ENCODE measurements around the gene ATPAF1. TPM values are rescaled to one million over a fixed set of nuclear protein-coding genes. Genes with fewer than 3 reads are reported as not detected.
A peak's percentile ranks its signal among the peaks of the same experiment; 100 is the strongest.

The ATPAF1 gene
- total RNA-seq, 1 experiment from 2014 or later: 62.9 TPM

GRCh38 chr1:46630719-46631118 is 37.4 kb downstream of the ATPAF1 start:
- DNase-seq (ENCODE audit: low read depth, low spot score): no peak
- in situ Hi-C loops (cut with HindIII; ENCODE audit: low pct_unique_long_range_greater_than_20kb, low sequenced_read_pairs): no loop called here

GRCh38 chr1:46623743-46624644 is 44.2 kb downstream of the ATPAF1 start:
- in situ Hi-C loops (cut with HindIII; ENCODE audit: low pct_unique_long_range_greater_than_20kb, low sequenced_read_pairs): no loop called here
- DNase-seq (ENCODE audit: low read depth, low spot score): no peak

DNA sequence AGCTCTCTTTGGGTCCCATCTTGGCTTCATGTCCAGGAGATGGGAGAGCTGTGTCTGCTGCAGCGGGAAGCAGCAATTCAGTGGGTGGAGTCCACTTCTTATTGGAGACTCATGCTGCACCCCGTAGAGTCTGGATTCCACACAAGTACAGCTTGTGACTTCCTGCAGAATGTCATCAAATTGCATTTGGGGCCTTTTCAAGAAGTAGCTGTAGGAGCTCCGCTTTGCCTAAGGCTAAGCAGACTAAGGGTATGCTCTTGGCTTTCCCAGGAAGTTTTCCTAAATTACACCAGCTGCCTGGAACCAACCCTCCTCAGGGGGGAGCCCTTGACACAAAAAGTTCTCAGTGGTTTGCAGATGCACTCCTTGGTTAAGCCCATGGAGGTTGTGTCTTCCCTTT is 45.8 kb downstream of the ATPAF1 start:
- peak; percentile 81 for DNase-seq (ENCODE audit: low read depth, low spot score)
- in situ Hi-C loops (cut with HindIII; ENCODE audit: low pct_unique_long_range_greater_than_20kb, low sequenced_read_pairs): no loop called here

- DNase-seq (ENCODE audit: low read depth, low spot score): no peak
- in situ Hi-C loops (cut with HindIII; ENCODE audit: low pct_unique_long_range_greater_than_20kb, low sequenced_read_pairs): no loop called here
Observed at GRCh38 chr1:46621930-46622329, 46.2 kb downstream of the ATPAF1 start.

DNA sequence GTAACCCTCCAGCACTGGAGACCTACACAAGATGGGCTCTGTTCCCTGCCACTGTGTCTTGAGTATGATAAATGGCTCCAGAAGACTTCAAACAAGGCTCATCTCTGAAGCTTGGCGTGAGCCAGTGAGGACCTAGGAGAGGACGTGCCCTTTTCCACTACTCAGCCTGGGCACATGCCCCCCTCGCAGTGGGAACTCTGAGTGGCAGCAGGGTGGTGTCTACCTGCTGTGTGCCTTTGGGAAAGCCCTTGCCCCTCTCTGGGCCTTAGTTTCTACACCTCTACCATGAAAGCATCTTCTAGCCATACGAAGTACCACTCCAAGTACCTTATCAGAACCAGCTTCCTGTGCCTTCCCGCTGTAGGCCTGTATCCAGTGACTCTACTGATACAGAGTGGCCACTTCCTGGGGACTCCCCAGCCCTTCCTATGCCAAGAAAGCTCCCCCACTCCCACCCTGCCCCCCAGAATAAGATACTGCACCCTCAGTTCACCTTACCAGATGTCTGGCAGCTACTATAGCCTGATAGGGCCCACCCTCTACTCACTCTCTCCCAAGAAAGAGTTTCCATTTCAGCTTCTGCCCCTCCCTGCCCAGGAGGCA is 48.4 kb downstream of the ATPAF1 start:
- in situ Hi-C loops (cut with HindIII; ENCODE audit: low pct_unique_long_range_greater_than_20kb, low sequenced_read_pairs): no loop called here
- no peak for DNase-seq (ENCODE audit: low read depth, low spot score)

- DNase-seq (ENCODE audit: low read depth, low spot score): no peak
- in situ Hi-C loops (cut with HindIII; ENCODE audit: low pct_unique_long_range_greater_than_20kb, low sequenced_read_pairs): no loop called here
Observed at GRCh38 chr1:46618754-46619415, 49.3 kb downstream of the ATPAF1 start.

DNA sequence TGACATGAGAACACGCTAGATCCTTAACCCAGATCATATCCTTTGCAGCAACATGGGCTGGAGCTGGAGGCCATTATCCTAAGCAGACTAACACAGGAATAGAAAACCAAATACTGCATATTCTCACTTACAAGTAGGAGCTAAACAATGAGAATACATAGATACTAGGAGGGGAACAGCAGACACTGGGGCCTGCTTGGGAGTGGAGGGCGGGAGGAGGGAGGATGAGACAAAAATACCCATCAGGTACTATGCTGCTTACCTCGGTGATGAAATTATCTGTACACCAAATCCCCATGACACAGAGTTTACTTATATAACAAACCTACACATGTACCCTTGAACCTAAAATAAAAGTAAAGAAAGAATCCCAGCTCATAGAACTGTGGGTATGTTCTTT is 50.3 kb downstream of the ATPAF1 start:
- DNase-seq (ENCODE audit: low read depth, low spot score): no peak
- in situ Hi-C loops (cut with HindIII; ENCODE audit: low pct_unique_long_range_greater_than_20kb, low sequenced_read_pairs): no loop called here

DNA sequence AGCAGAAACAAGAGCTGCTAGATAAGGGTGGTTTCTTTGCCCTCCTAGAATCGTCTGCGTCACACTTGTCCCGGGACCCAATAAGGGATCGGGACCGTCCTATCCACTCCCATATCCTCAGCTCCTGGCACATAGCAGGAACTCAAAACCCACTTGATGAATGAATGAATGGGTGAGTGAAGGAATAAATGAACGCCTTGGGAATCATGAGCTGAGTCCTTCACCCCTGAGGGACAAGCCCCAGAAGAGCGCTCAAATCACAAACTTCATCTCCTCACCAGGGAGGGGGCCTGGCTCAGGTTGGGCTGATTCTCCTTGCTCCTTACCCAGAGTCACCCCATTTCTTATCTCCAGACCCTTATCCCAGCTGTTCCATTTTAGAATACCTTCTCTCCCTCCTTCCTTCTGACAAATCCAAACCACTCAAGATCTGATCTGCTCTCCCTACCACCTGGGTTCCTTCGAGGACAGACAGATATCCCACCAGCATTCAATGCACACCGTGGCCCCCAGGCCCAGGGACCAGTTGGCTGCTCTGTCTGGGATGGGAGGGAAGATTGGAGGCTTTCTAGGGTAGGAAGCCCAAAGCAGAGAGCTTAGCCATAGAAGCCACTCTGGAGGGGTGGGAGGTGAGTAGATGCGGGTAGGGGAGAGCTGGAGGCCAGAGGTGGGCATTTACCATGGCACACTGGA is 50.9 kb downstream of the ATPAF1 start:
- in situ Hi-C loops (cut with HindIII; ENCODE audit: low pct_unique_long_range_greater_than_20kb, low sequenced_read_pairs): no loop called here

GRCh38 chr1:46616277-46617107 is 51.7 kb downstream of the ATPAF1 start, which contains the start of gene MOB3C:
TSS of gene MOB3C (minus strand) at chr1:46616811. CDS start at chr1:46613321, 3,490 bp downstream.
- in situ Hi-C loops (cut with HindIII; ENCODE audit: low pct_unique_long_range_greater_than_20kb, low sequenced_read_pairs): no loop called here
- DNase-seq (ENCODE audit: low read depth, low spot score): peak; percentile 75

More for the DNA sequence above, 50.9 kb downstream of the ATPAF1 start:
- no peak for DNase-seq (ENCODE audit: low read depth, low spot score)

- in situ Hi-C loops (cut with HindIII; ENCODE audit: low pct_unique_long_range_greater_than_20kb, low sequenced_read_pairs): no loop called here
- no peak for DNase-seq (ENCODE audit: low read depth, low spot score)
Observed at GRCh38 chr1:46615735-46616134, 52.4 kb downstream of the ATPAF1 start.

DNA sequence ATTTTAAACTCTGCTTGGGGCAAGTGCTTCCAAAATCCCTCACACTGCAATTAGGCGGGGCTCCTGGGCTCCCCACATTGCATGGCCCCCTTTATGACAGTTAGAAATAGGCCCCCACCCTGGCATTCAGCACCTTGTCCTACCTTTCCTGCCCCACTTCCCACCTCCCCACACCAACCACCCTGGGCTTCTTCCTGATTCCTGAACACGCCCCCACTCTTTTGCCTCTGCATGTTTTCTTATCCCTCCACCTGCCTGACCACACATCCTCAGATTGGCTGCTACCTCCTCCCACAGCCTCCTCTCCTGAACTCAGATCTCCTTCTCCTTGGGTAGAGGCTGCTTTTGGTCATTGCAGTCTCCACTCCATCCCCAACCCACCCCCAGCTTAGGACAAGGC is 53.1 kb downstream of the ATPAF1 start:
- in situ Hi-C loops (cut with HindIII; ENCODE audit: low pct_unique_long_range_greater_than_20kb, low sequenced_read_pairs): no loop called here
- no peak for DNase-seq (ENCODE audit: low read depth, low spot score)

DNA sequence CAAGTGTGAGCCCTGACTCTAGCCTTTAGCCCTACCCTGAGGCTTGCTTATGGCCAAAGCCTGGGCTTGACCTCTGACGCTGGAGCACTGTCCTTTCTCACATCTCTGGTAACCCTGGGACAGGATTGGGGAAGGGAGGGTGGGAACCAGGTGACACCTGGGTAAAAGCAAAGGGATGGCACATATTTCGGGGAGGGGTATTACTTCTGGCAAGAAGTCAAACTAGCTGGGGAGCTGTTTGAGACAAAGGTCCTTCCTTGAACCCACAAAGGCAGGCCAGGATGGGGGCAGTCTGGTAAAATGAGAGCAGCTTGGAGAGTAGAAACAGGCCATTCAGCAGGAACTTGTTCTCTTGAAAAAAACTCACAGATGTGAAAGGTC is 53.6 kb downstream of the ATPAF1 start:
- DNase-seq (ENCODE audit: low read depth, low spot score): no peak
- in situ Hi-C loops (cut with HindIII; ENCODE audit: low pct_unique_long_range_greater_than_20kb, low sequenced_read_pairs): no loop called here

GRCh38 chr1:46613661-46614603 is 54.2 kb downstream of the ATPAF1 start:
- in situ Hi-C loops (cut with HindIII; ENCODE audit: low pct_unique_long_range_greater_than_20kb, low sequenced_read_pairs): no loop called here
- DNase-seq (ENCODE audit: low read depth, low spot score): no peak

DNA sequence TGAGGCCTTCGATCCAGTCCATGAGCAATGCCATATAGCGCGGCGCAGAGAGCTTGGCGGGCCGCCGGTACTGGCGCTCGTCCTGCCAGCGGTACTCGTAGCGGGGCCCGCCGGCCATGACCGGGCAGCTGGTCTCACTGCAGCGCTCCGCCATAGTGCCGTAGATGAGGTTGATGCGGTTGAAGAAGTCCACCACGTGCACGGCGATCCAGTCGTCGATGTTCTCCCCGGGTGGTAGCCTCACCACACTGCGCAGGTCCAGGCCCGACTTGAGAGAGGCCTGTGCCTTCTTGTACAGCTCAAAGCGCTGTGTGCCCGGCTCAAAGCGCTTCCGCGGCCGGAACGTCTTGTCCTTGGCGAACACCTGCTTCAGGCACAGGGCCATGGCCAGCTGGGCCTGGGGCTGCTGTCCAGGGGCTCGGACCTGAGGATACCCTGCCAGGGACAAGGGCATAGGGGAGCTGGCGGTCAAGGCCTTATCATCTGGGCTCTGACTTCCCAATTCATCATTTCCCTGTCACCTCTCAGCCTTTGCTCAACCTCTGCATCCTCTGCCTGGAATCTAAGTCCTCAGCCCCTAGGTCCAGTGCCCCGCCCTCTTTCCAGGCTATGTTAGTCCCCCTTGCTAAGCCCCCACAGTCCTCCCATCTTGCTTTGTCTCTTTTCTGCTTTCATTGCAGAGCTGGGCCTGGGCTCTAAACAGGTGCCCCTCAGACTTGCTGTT is 55.1 kb downstream of the ATPAF1 start:
- DNase-seq (ENCODE audit: low read depth, low spot score): no peak
- in situ Hi-C loops (cut with HindIII; ENCODE audit: low pct_unique_long_range_greater_than_20kb, low sequenced_read_pairs): no loop called here

- in situ Hi-C loops (cut with HindIII; ENCODE audit: low pct_unique_long_range_greater_than_20kb, low sequenced_read_pairs): no loop called here
- no peak for DNase-seq (ENCODE audit: low read depth, low spot score)
Observed at GRCh38 chr1:46611691-46612221, 56.4 kb downstream of the ATPAF1 start.

Data from SK-MEL-5 (cell line).